Heart left ventricle (tissue), 16 donors: ENCODE data around the gene NAPG. TPM values are rescaled to one million over a fixed set of nuclear protein-coding genes. Genes with fewer than 3 reads are reported as not detected.

ENCODE experiments used
- ATAC-seq, 4 donors: fragments of 200-7000 bp; cut with Tn5 transposase; one replicate each; pipeline ENCODE4 v1.9.1; 2020 to 2022; ENCODE audit warnings: moderate library complexity in 4 of 4, mild to moderate bottlenecking in 3 of 4, moderate number of reproducible peaks in 1 of 4
- DNase-seq, 5 donors: peaks; one replicate each; pipeline ENCODE4 v3.0.0-alpha.2; 2020
- H3K27ac ChIP-seq, 12 donors: fragments of 200-600 bp; sonication (generic) in 4 of 12; one replicate each; pipeline versions ENCODE4 v1.5.0 to v1.8.0; 2016 to 2022; ENCODE audit warnings: mild to moderate bottlenecking in 2 of 12
- H3K27me3 ChIP-seq, 9 donors: fragments of 200-600 bp; sonication (generic) in 2 of 9; one replicate each; pipeline versions ENCODE4 v1.5.1 to v1.8.0; 2016 to 2022; ENCODE audit warnings: mild to moderate bottlenecking in 3 of 9
- H3K36me3 ChIP-seq, 9 donors: fragments of 200-600 bp; sonication (generic) in 2 of 9; one replicate each; pipeline versions ENCODE4 v1.5.0 to v1.8.0; 2018 to 2022; ENCODE audit warnings: mild to moderate bottlenecking in 2 of 9
- H3K4me1 ChIP-seq, 12 donors: fragments of 200-600 bp; sonication (generic) in 4 of 12; one replicate each; pipeline versions ENCODE4 v1.5.0 to v1.8.0; 2016 to 2022; ENCODE audit warnings: mild to moderate bottlenecking in 3 of 12
- H3K4me3 ChIP-seq, 12 donors: fragments of 200-600 bp; sonication (generic) in 4 of 12; one replicate each; pipeline versions ENCODE4 v1.5.0 to v1.8.0; 2017 to 2022; ENCODE audit warnings: mild to moderate bottlenecking in 9 of 12, moderate library complexity in 4 of 12
- H3K9me3 ChIP-seq, 12 donors: fragments of 200-600 bp; sonication (generic) in 4 of 12; one replicate each; pipeline versions ENCODE4 v1.5.0 to v1.8.0; 2016 to 2022; ENCODE audit warnings: mild to moderate bottlenecking in 1 of 12
- POLR2A ChIP-seq, 2 donors: fragments of 450-650 bp; IDR thresholded peaks; one replicate each; pipeline ENCODE4 v1.6.1; 2017; ENCODE audit warnings: antibody characterized with exemption in 2 of 2, mild to moderate bottlenecking in 2 of 2, moderate library complexity in 2 of 2
- WGBS, 4 donors: extraction: QIAGEN DNeasy Blood & Tissue Kit in 2 of 4; methylation state at CpG; one replicate each; pipeline versions ENCODE4 v1.1.5 to v1.1.7; 2013 to 2018; 5-methylcytosine and 5-hydroxymethylcytosine counted together
- intact Hi-C, 10 donors: fragments of 100-400 bp; cut with DNase I; formaldehyde crosslinking; loops; one replicate each; pipeline versions ENCODE4 v1.11.1 to v1.14.2; 2022
- long read RNA-seq, 3 donors: library from polyadenylated mRNA; unstranded; transcript quantifications; one replicate each; pipeline ENCODE4 v2.0.0, GENCODE V29; 2020 to 2021
- polyA plus RNA-seq, 2 donors: library from polyadenylated mRNA; stranded (reverse); fragments of 200-250 nt; gene quantifications; one replicate each; pipeline ENCODE4 v1.2.3, GENCODE V29; 2013
- total RNA-seq, 9 donors: library from RNA; depleted of rRNA in 2 of 9; stranded (reverse); fragments of >200 nt in 2 of 9; fragmentation: NEBNext Ultra II Directional in 3 of 9; extraction: Animal tissue kit (Norgen Biotek cat#: 25700) in 3 of 9; gene quantifications; one replicate each; pipeline versions ENCODE4 v1.1.0 to v1.2.4, GENCODE V29; 2016 to 2023
- TF ChIP-seq, protein P1 (sequence below), 12 donors: fragments of 200-600 bp; sonication (generic) in 4 of 12; IDR thresholded peaks; one replicate each; pipeline versions ENCODE4 v1.5.0 to v1.8.0; 2018 to 2022; ENCODE audit warnings: antibody characterized with exemption in 12 of 12, mild to moderate bottlenecking in 5 of 12
- donor health status: ischemic (EF 13 %, LVEDD 7.1; RV severe dilation, severe dysfunction).
- donor health status: healthy with polysubstance abuse.
- donor health status: DM: no; HTN: yes; CAD: no.
- donor health status: DM: no; HTN: no; CAD: no.
- donor health status: ischemic (EF 25% LVEDD 6.9; RV normal size, moderate dysfunction).
- donor health status: ischemic (EF 25% LVEDD 5.7; RV mildly dilated, moderate dysfunction).
- donor health status: healthy.
- donor health status: DM: yes; HTN: yes; CAD: no.
- donor health status: ischemic (EF 35%, LVEDD 5.7; RV mildly dilated, moderate dysfunction).
- donor health status: nonischemic (EF 11% LVEDD 7.7; RV severe dilation, severe dysfunction).
- donor health status: DM: yes; HTN: yes; CAD: no.
- donor health status: PGD.
- donor health status: ischemic (EF 29% LVEDD 5.4; RV normal size, mild dysfunction).
- donor health status: nonischemic (EF 23%, LVEDD 6.1; RV moderate dilation, normal function).

The NAPG gene
- total RNA-seq (10 to 100 TPM; 26.7 to 46.3 (median 35.1) TPM), polyA plus RNA-seq (10 to 100 TPM; 12.7 to 28.5 TPM)
- long read RNA-seq, donor 1, partial matches to known transcripts, result 1 of 15 reads
- long read RNA-seq, donor 1, other reads (novel, unspliced or antisense), result 13 of 15 reads
- long read RNA-seq, donor 2, partial matches to known transcripts, result 6 of 11 reads
- long read RNA-seq, donor 2, other reads (novel, unspliced or antisense), result 4 of 11 reads
- long read RNA-seq, donor 3, partial matches to known transcripts, result 0 of 5 reads
- long read RNA-seq, donor 3, other reads (novel, unspliced or antisense), result 5 of 5 reads

GRCh38 chr18:10525697-10526560 is at the start of gene NAPG:
Gene NAPG, plus strand, starts transcription at chr18:10526027. Its CDS starts 76 bp downstream, at chr18:10526103.
- no peaks in the 10 kb centered on the region for H3K27me3 ChIP-seq
- peak in 1 of 2 donors; percentile 62 for TF ChIP-seq POLR2A (IDR thresholded peaks at IDR 0.05)
- TF ChIP-seq, protein P1, sequence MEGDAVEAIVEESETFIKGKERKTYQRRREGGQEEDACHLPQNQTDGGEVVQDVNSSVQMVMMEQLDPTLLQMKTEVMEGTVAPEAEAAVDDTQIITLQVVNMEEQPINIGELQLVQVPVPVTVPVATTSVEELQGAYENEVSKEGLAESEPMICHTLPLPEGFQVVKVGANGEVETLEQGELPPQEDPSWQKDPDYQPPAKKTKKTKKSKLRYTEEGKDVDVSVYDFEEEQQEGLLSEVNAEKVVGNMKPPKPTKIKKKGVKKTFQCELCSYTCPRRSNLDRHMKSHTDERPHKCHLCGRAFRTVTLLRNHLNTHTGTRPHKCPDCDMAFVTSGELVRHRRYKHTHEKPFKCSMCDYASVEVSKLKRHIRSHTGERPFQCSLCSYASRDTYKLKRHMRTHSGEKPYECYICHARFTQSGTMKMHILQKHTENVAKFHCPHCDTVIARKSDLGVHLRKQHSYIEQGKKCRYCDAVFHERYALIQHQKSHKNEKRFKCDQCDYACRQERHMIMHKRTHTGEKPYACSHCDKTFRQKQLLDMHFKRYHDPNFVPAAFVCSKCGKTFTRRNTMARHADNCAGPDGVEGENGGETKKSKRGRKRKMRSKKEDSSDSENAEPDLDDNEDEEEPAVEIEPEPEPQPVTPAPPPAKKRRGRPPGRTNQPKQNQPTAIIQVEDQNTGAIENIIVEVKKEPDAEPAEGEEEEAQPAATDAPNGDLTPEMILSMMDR (IDR thresholded peaks at IDR 0.05), result peak in 1 of 12 donors; percentile 16
- no peaks in the 10 kb centered on the region for H3K9me3 ChIP-seq
- peaks cover 0 to 4% (median 0%) of the 10 kb centered on the region in 9 donors for H3K36me3 ChIP-seq
- intact Hi-C loops, result loop anchor here in 4 of 10 donors (5.0 to 10.0 kb wide), 4 partner anchors 614 to 951 kb away; partner anchors contain the start of genes RAB31 (in 1 of the 4) and VAPA (in 1 of the 4)
- peak within 1 kb of the TSS; percentile 57 to 98 (median 79) for H3K4me3 ChIP-seq
- DNase-seq (peak; percentile 94 to 96 (median 96)), ATAC-seq (peak; percentile 84 to 96 (median 94))
- 0 to 2% (median 1%) methylated on average over 26 to 68 of the region's 68 CpGs for WGBS, 4 donors
- peak within 1 kb of the TSS; percentile 88 to 99 (median 95) for H3K27ac ChIP-seq
- H3K4me1 ChIP-seq, result peaks cover 0 to 50% (median 31%) of the 10 kb centered on the region in 12 donors

- Histone ChIP-seq H3K9me3 (no peaks in the 10 kb centered on the region), H3K4me3 (no peak overlapping the region), H3K27me3 (no peaks in the 10 kb centered on the region), H3K4me1 (peaks cover 0 to 35% (median 14%) of the 10 kb centered on the region in 12 donors), H3K27ac (no peak overlapping the region), H3K36me3 (peaks cover 0 to 15% (median 0%) of the 10 kb centered on the region in 9 donors)
- intact Hi-C loops, result no loop called here
- DNase-seq (no peak), ATAC-seq (no peak)
- TF ChIP-seq POLR2A (IDR thresholded peaks at IDR 0.05), result no peak
- TF ChIP-seq, protein P1 (IDR thresholded peaks at IDR 0.05), result no peak
- 82 to 88% (median 85%) methylated on average over 9 of the region's 9 CpGs for WGBS, 4 donors
These were observed 49.5 kb upstream of the NAPG start for GRCh38 chr18:10476338-10476791.

DNA sequence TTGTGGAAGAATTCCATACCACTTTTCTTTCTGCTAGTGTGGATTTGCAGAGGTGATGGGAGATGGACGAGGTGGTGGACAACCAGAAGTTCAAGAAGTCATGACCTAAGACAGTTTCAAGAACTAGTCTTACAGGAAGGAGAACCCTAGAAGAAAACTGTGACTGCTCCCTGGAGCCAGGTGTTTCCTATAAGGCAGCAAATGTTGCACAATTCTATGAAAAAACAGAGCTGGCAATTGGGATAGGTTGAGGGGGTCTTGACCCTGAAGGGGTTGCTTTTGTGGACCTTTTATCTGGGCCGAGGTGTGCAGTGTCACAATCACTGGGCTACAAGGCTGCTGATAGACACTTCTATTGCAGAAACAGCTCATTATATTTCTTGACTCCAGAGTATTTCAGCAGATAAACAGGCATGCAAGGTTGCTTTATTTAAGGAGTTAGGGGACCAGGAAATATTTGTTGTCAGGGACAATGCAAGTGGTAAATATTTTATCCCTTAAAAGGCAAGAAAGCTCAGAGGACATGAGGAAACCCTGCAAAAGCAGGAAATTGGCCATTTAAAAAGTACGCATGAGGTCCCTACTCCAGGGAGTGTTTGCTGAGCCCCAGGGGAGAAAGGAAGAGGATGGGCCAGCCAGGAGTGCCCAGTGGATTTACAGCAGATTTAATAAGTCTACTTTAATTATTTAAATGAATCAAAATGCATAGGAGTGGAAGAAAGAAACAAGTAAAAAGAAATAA is 48.5 kb upstream of the NAPG start:
- DNase-seq (no peak), ATAC-seq (peak in 1 of 4 donors; percentile 61)
- Histone ChIP-seq H3K27me3 (no peaks in the 10 kb centered on the region), H3K27ac (no peak overlapping the region), H3K9me3 (no peaks in the 10 kb centered on the region), H3K36me3 (peaks cover 0 to 9% (median 0%) of the 10 kb centered on the region in 9 donors), H3K4me1 (peaks cover 0 to 35% (median 14%) of the 10 kb centered on the region in 12 donors), H3K4me3 (no peak overlapping the region)
- no peak for TF ChIP-seq POLR2A (IDR thresholded peaks at IDR 0.05)
- TF ChIP-seq, protein P1 (IDR thresholded peaks at IDR 0.05), result no peak
- 47 to 60% (median 51%) methylated on average over 3 of the region's 3 CpGs for WGBS, 4 donors
- intact Hi-C loops, result no loop called here
